CD4-positive, CD25-positive, alpha-beta regulatory T cell (primary cell): ENCODE data around the gene ZMYM4. TPM values are rescaled to one million over a fixed set of nuclear protein-coding genes. Genes with fewer than 3 reads are reported as not detected.

Experiments used
- ATAC-seq, 2 donors: fragments of 150-1000 bp; cut with Tn5 transposase; one replicate each; pipeline ENCODE4 v1.10.0; 2021; ENCODE audit warnings: low read depth in 2 of 2, moderate number of reproducible peaks in 2 of 2, moderate library complexity in 1 of 2
- DNase-seq, 3 donors: peaks; one replicate each; pipeline versions ENCODE4 v3.0.0 to v3.0.0-alpha.2; 2012 to 2022; ENCODE audit warnings: mixed read lengths in 1 of 3
- H3K27ac ChIP-seq: one replicate; pipeline ENCODE4 v1.7.0; 2013; ENCODE audit warnings: mild to moderate bottlenecking, low read length; ENCODE audit not compliant: insufficient read depth, poor library complexity, severe bottlenecking
- H3K27me3 ChIP-seq: one replicate; pipeline ENCODE4 v1.7.0; 2013; ENCODE audit warnings: low read length; ENCODE audit not compliant: control insufficient read depth, insufficient read depth
- H3K36me3 ChIP-seq: one replicate; pipeline ENCODE4 v1.7.0; 2013; ENCODE audit warnings: mild to moderate bottlenecking, low read length, moderate library complexity; ENCODE audit not compliant: control insufficient read depth, insufficient read depth
- H3K4me1 ChIP-seq: 2 replicates; pipeline ENCODE4 v1.7.0; 2013; ENCODE audit warnings: mild to moderate bottlenecking, low read length; ENCODE audit not compliant: insufficient read depth, control insufficient read depth, poor library complexity, severe bottlenecking
- H3K4me3 ChIP-seq: one replicate; pipeline ENCODE4 v1.7.0; 2013; ENCODE audit warnings: low read depth, mild to moderate bottlenecking, low read length, moderate library complexity
- H3K9me3 ChIP-seq, 2 experiments: 1 replicate in 1 of 2; 2 replicates in 1 of 2; pipeline ENCODE4 v1.7.0; 2013; ENCODE audit warnings: low read length in 2 of 2, mild to moderate bottlenecking in 1 of 2, moderate library complexity in 1 of 2; ENCODE audit not compliant: control insufficient read depth in 2 of 2
- H3K27ac Mint-ChIP-seq, 3 donors: one replicate each; pipeline ENCODE4 v1.8.0; 2020 to 2022; ENCODE audit warnings: mild to moderate bottlenecking in 3 of 3, mixed read lengths in 3 of 3, moderate library complexity in 2 of 3
- H3K27me3 Mint-ChIP-seq: one replicate; pipeline ENCODE4 v1.8.0; 2022; ENCODE audit warnings: mild to moderate bottlenecking, mixed read lengths
- H3K36me3 Mint-ChIP-seq: one replicate; pipeline ENCODE4 v1.8.0; 2020; ENCODE audit warnings: mixed read lengths
- H3K4me1 Mint-ChIP-seq, 4 donors: one replicate each; pipeline ENCODE4 v1.8.0; 2020 to 2022; ENCODE audit warnings: mixed read lengths in 4 of 4, mild to moderate bottlenecking in 1 of 4
- H3K4me3 Mint-ChIP-seq, 4 donors: one replicate each; pipeline ENCODE4 v1.8.0; 2020 to 2022; ENCODE audit warnings: mild to moderate bottlenecking in 4 of 4, mixed read lengths in 4 of 4, moderate library complexity in 3 of 4
- H3K9me3 Mint-ChIP-seq, 7 donors: one replicate each; pipeline ENCODE4 v1.8.0; 2020 to 2022; ENCODE audit warnings: mixed read lengths in 7 of 7, mild to moderate bottlenecking in 3 of 7, moderate library complexity in 2 of 7
- polyA plus RNA-seq, 4 donors: library from polyadenylated mRNA; unstranded; fragments of 300-500 nt; fragmentation: Illumina TruSeq; gene quantifications; one replicate each; pipeline ENCODE4 v1.2.3, GENCODE V29; 2021
- total RNA-seq: library from RNA; stranded (reverse); gene quantifications from one replicate; pipeline ENCODE4 v1.2.3, GENCODE V29; 2022

The ZMYM4 gene
- total RNA-seq (27.2 TPM), polyA plus RNA-seq (10 to 100 TPM; 21.6 to 31.3 (median 26.0) TPM)

GRCh38 chr1:35268282-35269200 is at the start of gene ZMYM4:
ZMYM4 (plus strand) TSS chr1:35268709; CDS start chr1:35269047, 338 bp downstream.
- H3K27ac Mint-ChIP-seq: peak within 1 kb of the TSS; percentile 81 to 95 (median 84)
- DNase-seq: peak; percentile 73 to 96 (median 85)
- peaks cover 15% of the 10 kb centered on the region for H3K27me3 Mint-ChIP-seq

DNA sequence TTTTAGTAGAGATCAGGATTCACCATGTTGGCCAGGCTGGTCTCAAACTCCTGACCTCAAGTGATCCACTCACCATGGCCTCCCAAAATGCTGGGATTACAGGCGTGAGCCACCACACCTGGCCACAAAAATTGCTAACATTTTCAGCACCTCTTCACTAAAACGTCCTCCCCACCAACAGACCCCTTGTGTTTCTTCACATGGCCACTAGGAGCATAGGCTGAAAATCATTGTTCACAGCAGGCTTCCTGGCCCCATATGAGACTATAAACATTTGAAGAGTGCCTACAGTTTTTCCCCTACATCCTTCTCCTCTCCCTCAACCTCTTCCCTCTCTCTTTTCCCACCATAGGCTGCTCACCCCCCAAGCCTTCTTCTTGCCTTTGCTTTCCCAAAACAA is 47.5 kb upstream of the ZMYM4 start:
- no peak overlapping the region for H3K27ac ChIP-seq
- no peaks in the 10 kb centered on the region for H3K27me3 ChIP-seq
- H3K9me3 ChIP-seq: no peaks in the 10 kb centered on the region
- H3K9me3 Mint-ChIP-seq: peaks cover 0 to 1% (median 0%) of the 10 kb centered on the region in 7 donors
- ATAC-seq: peak in 1 of 2 donors; percentile 53
- H3K36me3 Mint-ChIP-seq: no peaks in the 10 kb centered on the region
- H3K4me1 ChIP-seq: no peaks in the 10 kb centered on the region
- H3K27me3 Mint-ChIP-seq: peaks cover 4% of the 10 kb centered on the region
- no peak overlapping the region for H3K4me3 Mint-ChIP-seq
- H3K27ac Mint-ChIP-seq: no peak overlapping the region
- peak in 2 of 3 donors; percentile 7 to 34 for DNase-seq
- no peaks in the 10 kb centered on the region for H3K36me3 ChIP-seq
- H3K4me1 Mint-ChIP-seq: peaks cover 0 to 3% (median 0%) of the 10 kb centered on the region in 4 donors
- no peak overlapping the region for H3K4me3 ChIP-seq

More at GRCh38 chr1:35268282-35269200, at the start of gene ZMYM4:
- H3K9me3 Mint-ChIP-seq: peaks cover 0 to 2% (median 0%) of the 10 kb centered on the region in 7 donors
- peaks cover 6% of the 10 kb centered on the region for H3K27me3 ChIP-seq
- H3K4me3 Mint-ChIP-seq: peak within 1 kb of the TSS; percentile 90 to 98 (median 93)
- peaks cover 7 to 43% (median 32%) of the 10 kb centered on the region in 4 donors for H3K4me1 Mint-ChIP-seq
- H3K4me3 ChIP-seq: peak within 1 kb of the TSS; percentile 78
- no peaks in the 10 kb centered on the region for H3K36me3 ChIP-seq
- no peaks in the 10 kb centered on the region for H3K9me3 ChIP-seq
- peak; percentile 89 to 92 for ATAC-seq
- peak within 1 kb of the TSS; percentile 61 for H3K27ac ChIP-seq
- peaks cover 14% of the 10 kb centered on the region for H3K4me1 ChIP-seq
- H3K36me3 Mint-ChIP-seq: peaks cover 11% of the 10 kb centered on the region

- Mint-ChIP-seq H3K4me3 (no peak overlapping the region), H3K4me1 (peaks cover 0 to 3% (median 0%) of the 10 kb centered on the region in 4 donors), H3K9me3 (no peaks in the 10 kb centered on the region), H3K27me3 (peaks cover 4% of the 10 kb centered on the region), H3K36me3 (no peaks in the 10 kb centered on the region), H3K27ac (no peak overlapping the region)
- H3K4me1 ChIP-seq: no peaks in the 10 kb centered on the region
- no peak overlapping the region for H3K27ac ChIP-seq
- DNase-seq (no peak), ATAC-seq (no peak)
- H3K36me3 ChIP-seq: no peaks in the 10 kb centered on the region
- no peaks in the 10 kb centered on the region for H3K27me3 ChIP-seq
- H3K9me3 ChIP-seq: no peaks in the 10 kb centered on the region
- H3K4me3 ChIP-seq: no peak overlapping the region
Measured at GRCh38 chr1:35222322-35223083, 46.0 kb upstream of the ZMYM4 start.

- Histone ChIP-seq H3K27me3 (no peaks in the 10 kb centered on the region), H3K27ac (no peak overlapping the region), H3K4me3 (no peak overlapping the region), H3K36me3 (no peaks in the 10 kb centered on the region), H3K4me1 (no peaks in the 10 kb centered on the region), H3K9me3 (no peaks in the 10 kb centered on the region)
- Mint-ChIP-seq H3K4me1 (peaks cover 0 to 3% (median 0%) of the 10 kb centered on the region in 4 donors), H3K27ac (no peak overlapping the region), H3K4me3 (no peak overlapping the region), H3K9me3 (no peaks in the 10 kb centered on the region), H3K27me3 (peaks cover 4% of the 10 kb centered on the region), H3K36me3 (no peaks in the 10 kb centered on the region)
- DNase-seq (no peak), ATAC-seq (no peak)
Measured at GRCh38 chr1:35223084-35223630, 45.4 kb upstream of the ZMYM4 start.

- H3K36me3 Mint-ChIP-seq: no peaks in the 10 kb centered on the region
- no peaks in the 10 kb centered on the region for H3K27me3 ChIP-seq
- ATAC-seq (no peak), DNase-seq (no peak)
- no peaks in the 10 kb centered on the region for H3K4me1 ChIP-seq
- H3K9me3 Mint-ChIP-seq: no peaks in the 10 kb centered on the region
- H3K27me3 Mint-ChIP-seq: no peaks in the 10 kb centered on the region
- no peaks in the 10 kb centered on the region for H3K36me3 ChIP-seq
- no peak overlapping the region for H3K4me3 Mint-ChIP-seq
- no peak overlapping the region for H3K4me3 ChIP-seq
- no peaks in the 10 kb centered on the region for H3K9me3 ChIP-seq
- H3K27ac ChIP-seq: no peak overlapping the region
- peaks cover 0 to 4% (median 2%) of the 10 kb centered on the region in 4 donors for H3K4me1 Mint-ChIP-seq
- H3K27ac Mint-ChIP-seq: no peak overlapping the region
Measured at GRCh38 chr1:35226546-35226945, 42.0 kb upstream of the ZMYM4 start.

GRCh38 chr1:35229587-35230360 is 38.7 kb upstream of the ZMYM4 start:
- no peaks in the 10 kb centered on the region for H3K36me3 ChIP-seq
- ATAC-seq (peak in 1 of 2 donors; percentile 22), DNase-seq (peak in 1 of 3 donors; percentile 14)
- H3K9me3 ChIP-seq: no peaks in the 10 kb centered on the region
- H3K9me3 Mint-ChIP-seq: no peaks in the 10 kb centered on the region
- H3K4me1 ChIP-seq: no peaks in the 10 kb centered on the region
- H3K4me1 Mint-ChIP-seq: peaks cover 0 to 4% (median 2%) of the 10 kb centered on the region in 4 donors
- no peak overlapping the region for H3K27ac ChIP-seq
- peaks cover 4% of the 10 kb centered on the region for H3K27me3 Mint-ChIP-seq
- H3K4me3 Mint-ChIP-seq: no peak overlapping the region
- H3K36me3 Mint-ChIP-seq: no peaks in the 10 kb centered on the region
- no peak overlapping the region for H3K4me3 ChIP-seq
- no peaks in the 10 kb centered on the region for H3K27me3 ChIP-seq
- no peak overlapping the region for H3K27ac Mint-ChIP-seq

GRCh38 chr1:35231287-35231686 is 37.2 kb upstream of the ZMYM4 start:
- peaks cover 4% of the 10 kb centered on the region for H3K27me3 Mint-ChIP-seq
- Histone ChIP-seq H3K27me3 (no peaks in the 10 kb centered on the region), H3K4me1 (no peaks in the 10 kb centered on the region), H3K4me3 (no peak overlapping the region), H3K9me3 (no peaks in the 10 kb centered on the region), H3K27ac (no peak overlapping the region), H3K36me3 (no peaks in the 10 kb centered on the region)
- DNase-seq (no peak), ATAC-seq (no peak)
- no peak overlapping the region for H3K4me3 Mint-ChIP-seq
- H3K36me3 Mint-ChIP-seq: no peaks in the 10 kb centered on the region
- no peaks in the 10 kb centered on the region for H3K9me3 Mint-ChIP-seq
- no peak overlapping the region for H3K27ac Mint-ChIP-seq
- H3K4me1 Mint-ChIP-seq: peaks cover 0 to 4% (median 2%) of the 10 kb centered on the region in 4 donors
